Esophagus squamous epithelium (tissue), 5 donors: ENCODE results near the gene STAT4. TPM values are rescaled to one million over a fixed set of nuclear protein-coding genes. Genes with fewer than 3 reads are reported as not detected.
A peak's percentile ranks its signal among the peaks of the same experiment; 100 is the strongest.

Experiments used
- DNase-seq: peaks from one replicate; lab custom pipeline; 2025; lab: John Stamatoyannopoulos, UW
- H3K27ac ChIP-seq, 4 donors: fragments of 200-600 bp; sonication (generic); one replicate each; pipeline ENCODE4 v1.5.1; 2016 to 2019; ENCODE audit warnings: mild to moderate bottlenecking in 1 of 4
- H3K27me3 ChIP-seq, 4 donors: fragments of 200-600 bp; sonication (generic); 1 replicate in 3 of 4; 2 replicates in 1 of 4; pipeline versions ENCODE4 v1.5.1 to v1.6.0; 2017 to 2021; ENCODE audit warnings: antibody characterized with exemption in 1 of 4
- H3K36me3 ChIP-seq, 3 donors: fragments of 200-600 bp; sonication (generic); one replicate each; pipeline ENCODE4 v1.5.1; 2016 to 2019
- H3K4me1 ChIP-seq, 3 donors: fragments of 200-600 bp; sonication (generic); one replicate each; pipeline ENCODE4 v1.5.1; 2017 to 2019
- H3K4me3 ChIP-seq, 4 donors: fragments of 200-600 bp; sonication (generic); 1 replicate in 3 of 4; 2 replicates in 1 of 4; pipeline ENCODE4 v1.5.1; 2016 to 2019; ENCODE audit warnings: mild to moderate bottlenecking in 2 of 4, moderate library complexity in 1 of 4
- H3K9me3 ChIP-seq, 3 donors: fragments of 200-600 bp; sonication (generic); one replicate each; pipeline ENCODE4 v1.5.1; 2016 to 2019
- POLR2A ChIP-seq, 4 donors: fragments of 450-650 bp; IDR thresholded peaks; one replicate each; pipeline ENCODE4 v1.6.1; 2017; ENCODE audit warnings: antibody characterized with exemption in 4 of 4, mild to moderate bottlenecking in 4 of 4, moderate library complexity in 3 of 4
- WGBS, 2 donors: methylation state at CpG; one replicate each; pipeline ENCODE4 v1.1.5; 2018; 5-methylcytosine and 5-hydroxymethylcytosine counted together
- intact Hi-C: fragments of 100-400 bp; cut with DNase I; formaldehyde crosslinking; loops from one replicate; pipeline ENCODE4 v1.15.0; 2022
- total RNA-seq, 4 donors: library from RNA; depleted of rRNA; stranded (reverse); fragments of >200 nt; gene quantifications; one replicate each; pipeline ENCODE4 v1.1.0, GENCODE V29; 2016
- TF ChIP-seq, protein P1 (sequence below), 6 experiments: fragments of 450-650 bp in 4 of 6; fragments of 200-600 bp in 2 of 6; sonication (generic) in 2 of 6; IDR thresholded peaks; one replicate each; pipeline ENCODE4 v1.5.1; 2016 to 2019; ENCODE audit warnings: antibody characterized with exemption in 6 of 6, mild to moderate bottlenecking in 4 of 6, moderate library complexity in 4 of 6
- donor health status: DM: yes; HTN: yes; CAD: no.

Gene STAT4
- total RNA-seq, 4 donors from 2014 or later: 0.47 to 3.2 (median 2.1) TPM

DNA sequence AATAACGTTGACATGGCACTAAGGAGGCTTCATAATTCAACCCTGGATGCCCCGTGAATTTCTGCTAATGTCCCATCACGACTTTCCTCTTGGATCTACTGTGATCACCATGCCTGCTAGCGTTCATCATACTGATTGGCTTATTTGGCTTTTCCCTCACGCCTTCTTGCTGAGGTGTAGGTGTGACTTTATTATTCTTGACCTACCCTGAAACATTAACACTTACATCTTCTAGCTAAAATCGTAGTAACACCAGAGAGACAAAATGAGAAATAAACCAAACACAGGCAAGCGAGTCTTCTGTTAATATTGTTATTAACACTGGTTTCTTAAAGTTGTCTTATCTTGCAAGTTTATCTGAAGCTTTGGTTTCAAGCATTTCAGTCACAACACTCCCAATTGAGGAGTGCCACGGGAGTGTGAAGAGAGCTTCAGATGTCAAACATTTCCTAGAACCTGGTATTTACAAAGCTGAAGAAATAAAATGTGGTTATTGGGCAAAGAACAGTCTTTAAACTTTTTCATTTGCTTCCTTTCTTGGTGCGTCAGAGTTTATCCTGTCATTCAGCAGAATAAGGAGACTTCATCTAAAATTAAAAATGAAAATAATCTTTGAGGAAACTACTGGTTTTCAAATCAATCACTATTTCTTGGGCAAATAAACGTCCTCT lies 121.4 kb downstream of the STAT4 start:
- TF ChIP-seq, protein P1, sequence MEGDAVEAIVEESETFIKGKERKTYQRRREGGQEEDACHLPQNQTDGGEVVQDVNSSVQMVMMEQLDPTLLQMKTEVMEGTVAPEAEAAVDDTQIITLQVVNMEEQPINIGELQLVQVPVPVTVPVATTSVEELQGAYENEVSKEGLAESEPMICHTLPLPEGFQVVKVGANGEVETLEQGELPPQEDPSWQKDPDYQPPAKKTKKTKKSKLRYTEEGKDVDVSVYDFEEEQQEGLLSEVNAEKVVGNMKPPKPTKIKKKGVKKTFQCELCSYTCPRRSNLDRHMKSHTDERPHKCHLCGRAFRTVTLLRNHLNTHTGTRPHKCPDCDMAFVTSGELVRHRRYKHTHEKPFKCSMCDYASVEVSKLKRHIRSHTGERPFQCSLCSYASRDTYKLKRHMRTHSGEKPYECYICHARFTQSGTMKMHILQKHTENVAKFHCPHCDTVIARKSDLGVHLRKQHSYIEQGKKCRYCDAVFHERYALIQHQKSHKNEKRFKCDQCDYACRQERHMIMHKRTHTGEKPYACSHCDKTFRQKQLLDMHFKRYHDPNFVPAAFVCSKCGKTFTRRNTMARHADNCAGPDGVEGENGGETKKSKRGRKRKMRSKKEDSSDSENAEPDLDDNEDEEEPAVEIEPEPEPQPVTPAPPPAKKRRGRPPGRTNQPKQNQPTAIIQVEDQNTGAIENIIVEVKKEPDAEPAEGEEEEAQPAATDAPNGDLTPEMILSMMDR (IDR thresholded peaks at IDR 0.05): no peak

GRCh38 chr2:191026377-191026776 lies 124.4 kb downstream of the STAT4 start:
- 11 to 13% methylated on average over 2 of the region's 2 CpGs for WGBS, 2 donors
- intact Hi-C loops: loop anchor here (10.0 kb wide), 1 partner anchor 242 kb away; no protein-coding TSS in a partner anchor

More for the DNA sequence above, 121.4 kb downstream of the STAT4 start:
- peaks cover 0 to 7% (median 0%) of the 10 kb centered on the region in 3 donors for H3K4me1 ChIP-seq
- H3K27me3 ChIP-seq: no peaks in the 10 kb centered on the region
- 69 to 76% methylated on average over 10 of the region's 10 CpGs for WGBS, 2 donors
- intact Hi-C loops: loop anchor here (10.0 kb wide), 1 partner anchor 245 kb away; no protein-coding TSS in a partner anchor
- DNase-seq: no peak
- no peaks in the 10 kb centered on the region for H3K9me3 ChIP-seq
- no peaks in the 10 kb centered on the region for H3K36me3 ChIP-seq
- no peak overlapping the region for H3K4me3 ChIP-seq
- no peak overlapping the region for H3K27ac ChIP-seq

GRCh38 chr2:191025135-191025534 lies 125.7 kb downstream of the STAT4 start:
- Histone ChIP-seq H3K36me3 (no peaks in the 10 kb centered on the region), H3K4me3 (no peak overlapping the region), H3K4me1 (peaks cover 0 to 13% (median 8%) of the 10 kb centered on the region in 3 donors), H3K27me3 (no peaks in the 10 kb centered on the region), H3K9me3 (no peaks in the 10 kb centered on the region), H3K27ac (no peak overlapping the region)
- 59 to 65% methylated on average over 1 of the region's 1 CpG for WGBS, 2 donors
- no peak for DNase-seq
- intact Hi-C loops: loop anchor here (10.0 kb wide), 1 partner anchor 240 kb away; no protein-coding TSS in a partner anchor
- TF ChIP-seq, protein P1 (IDR thresholded peaks at IDR 0.05): no peak
- no peak for TF ChIP-seq POLR2A (IDR thresholded peaks at IDR 0.05)

More at GRCh38 chr2:191026377-191026776, 124.4 kb downstream of the STAT4 start:
- no peaks in the 10 kb centered on the region for H3K27me3 ChIP-seq
- no peak overlapping the region for H3K27ac ChIP-seq
- TF ChIP-seq POLR2A (IDR thresholded peaks at IDR 0.05): no peak
- TF ChIP-seq, protein P1 (IDR thresholded peaks at IDR 0.05): no peak
- no peaks in the 10 kb centered on the region for H3K36me3 ChIP-seq
- H3K4me3 ChIP-seq: no peak overlapping the region
- H3K9me3 ChIP-seq: no peaks in the 10 kb centered on the region
- no peak for DNase-seq
- peaks cover 0 to 11% (median 3%) of the 10 kb centered on the region in 3 donors for H3K4me1 ChIP-seq

DNA sequence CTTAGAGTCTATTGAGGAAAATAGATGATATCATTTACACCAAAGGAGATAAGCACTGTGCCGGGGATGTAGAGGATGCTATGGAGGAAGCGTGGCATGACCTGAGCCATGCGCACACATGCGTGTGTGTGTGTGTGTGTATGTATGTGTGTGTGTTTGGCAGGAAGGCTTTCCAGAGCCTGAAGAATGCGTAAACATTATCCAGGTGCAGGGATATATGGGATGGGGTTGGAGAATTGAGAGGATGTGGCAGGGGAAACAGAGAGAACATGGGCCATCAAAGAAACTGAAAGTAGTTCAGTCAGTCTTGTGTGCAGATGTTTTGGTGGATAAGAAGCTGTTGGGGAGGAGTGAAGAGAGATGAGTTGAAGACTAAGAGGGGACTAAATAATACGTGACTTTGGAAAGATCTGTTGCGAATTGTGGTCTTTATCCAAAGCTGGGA lies 127.5 kb downstream of the STAT4 start:
- no peaks in the 10 kb centered on the region for H3K36me3 ChIP-seq
- H3K4me3 ChIP-seq: no peak overlapping the region
- H3K27ac ChIP-seq: no peak overlapping the region
- TF ChIP-seq, protein P1 (IDR thresholded peaks at IDR 0.05): no peak
- no peak for TF ChIP-seq POLR2A (IDR thresholded peaks at IDR 0.05)
- 74 to 75% methylated on average over 7 of the region's 7 CpGs for WGBS, 2 donors
- intact Hi-C loops: loop anchor here (10.0 kb wide), 1 partner anchor 238 kb away; no protein-coding TSS in a partner anchor
- peaks cover 0 to 18% (median 8%) of the 10 kb centered on the region in 3 donors for H3K4me1 ChIP-seq
- DNase-seq: no peak
- no peaks in the 10 kb centered on the region for H3K9me3 ChIP-seq
- no peaks in the 10 kb centered on the region for H3K27me3 ChIP-seq

GRCh38 chr2:191020742-191021381 lies 129.9 kb downstream of the STAT4 start:
- DNase-seq: no peak
- Histone ChIP-seq H3K27me3 (no peaks in the 10 kb centered on the region), H3K4me3 (peak overlapping the region; percentile 70 to 87 (median 76)), H3K27ac (peak overlapping the region; percentile 84 to 95 (median 89)), H3K4me1 (peaks cover 0 to 18% (median 8%) of the 10 kb centered on the region in 3 donors), H3K36me3 (no peaks in the 10 kb centered on the region), H3K9me3 (no peaks in the 10 kb centered on the region)
- intact Hi-C loops: loop anchor here (10.0 kb wide), 1 partner anchor 236 kb away; no protein-coding TSS in a partner anchor
- 9 to 21% methylated on average over 7 to 13 of the region's 14 CpGs for WGBS, 2 donors
- TF ChIP-seq POLR2A (IDR thresholded peaks at IDR 0.05): no peak
- TF ChIP-seq, protein P1 (IDR thresholded peaks at IDR 0.05): no peak
